HG03108 (cell line): ENCODE measurements around the gene RBM42.
A peak's percentile ranks its signal among the peaks of the same experiment; 100 is the strongest.
"Not testable (repeated sequence)": the region's sequence is repeated elsewhere in the genome, so short reads cannot be mapped to it uniquely, and the experiment has no call there.

Source experiments
- ATAC-seq: cut with Tn5 transposase; IDR thresholded peaks from one replicate; pipeline ENCODE4 v1.9.1; 2021; ENCODE audit warnings: moderate library complexity; ENCODE audit not compliant: unreplicated experiment

The RBM42 gene, protein sequence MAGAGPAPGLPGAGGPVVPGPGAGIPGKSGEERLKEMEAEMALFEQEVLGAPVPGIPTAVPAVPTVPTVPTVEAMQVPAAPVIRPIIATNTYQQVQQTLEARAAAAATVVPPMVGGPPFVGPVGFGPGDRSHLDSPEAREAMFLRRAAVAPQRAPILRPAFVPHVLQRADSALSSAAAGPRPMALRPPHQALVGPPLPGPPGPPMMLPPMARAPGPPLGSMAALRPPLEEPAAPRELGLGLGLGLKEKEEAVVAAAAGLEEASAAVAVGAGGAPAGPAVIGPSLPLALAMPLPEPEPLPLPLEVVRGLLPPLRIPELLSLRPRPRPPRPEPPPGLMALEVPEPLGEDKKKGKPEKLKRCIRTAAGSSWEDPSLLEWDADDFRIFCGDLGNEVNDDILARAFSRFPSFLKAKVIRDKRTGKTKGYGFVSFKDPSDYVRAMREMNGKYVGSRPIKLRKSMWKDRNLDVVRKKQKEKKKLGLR

DNA sequence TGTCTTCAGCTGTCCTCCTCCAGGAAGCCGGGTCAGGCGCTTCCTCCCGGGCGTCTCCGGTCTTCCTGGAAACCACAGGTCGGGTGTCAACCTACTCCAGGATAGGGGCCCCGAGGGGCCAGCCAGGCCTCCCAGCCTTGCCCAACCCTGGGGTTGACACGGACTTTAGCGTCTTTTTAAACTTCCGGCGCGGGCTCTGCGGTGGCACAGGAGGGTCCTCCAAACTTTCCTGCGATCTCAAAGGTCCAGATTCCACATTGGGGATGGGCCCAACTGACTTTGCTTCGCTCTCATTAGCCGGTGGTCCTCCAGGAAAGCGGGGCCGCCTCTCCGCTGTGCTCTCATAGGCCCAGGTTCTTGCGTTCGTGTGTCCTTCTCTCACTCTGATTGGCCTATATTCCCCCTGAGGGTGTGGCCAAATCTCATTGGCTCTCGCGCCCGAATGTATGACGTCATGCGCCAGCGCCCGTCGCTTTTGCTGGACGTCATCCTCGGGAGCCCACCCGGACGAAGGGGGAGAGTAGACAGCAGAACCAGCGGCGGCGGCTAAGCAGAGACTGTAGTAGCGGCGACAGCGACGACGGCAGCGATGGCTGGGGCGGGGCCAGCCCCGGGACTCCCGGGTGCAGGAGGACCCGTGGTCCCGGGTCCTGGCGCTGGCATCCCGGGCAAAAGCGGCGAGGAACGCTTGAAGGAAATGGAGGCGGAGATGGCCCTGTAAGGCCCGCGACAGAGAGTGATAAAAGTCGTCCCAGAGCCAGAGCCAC, at the start of gene RBM42:
Gene RBM42, plus strand, starts transcription at position 472 of the 767 bp plus-strand sequence. Its CDS starts 118 bp downstream, at position 590.
- peak; percentile 97 for ATAC-seq

DNA sequence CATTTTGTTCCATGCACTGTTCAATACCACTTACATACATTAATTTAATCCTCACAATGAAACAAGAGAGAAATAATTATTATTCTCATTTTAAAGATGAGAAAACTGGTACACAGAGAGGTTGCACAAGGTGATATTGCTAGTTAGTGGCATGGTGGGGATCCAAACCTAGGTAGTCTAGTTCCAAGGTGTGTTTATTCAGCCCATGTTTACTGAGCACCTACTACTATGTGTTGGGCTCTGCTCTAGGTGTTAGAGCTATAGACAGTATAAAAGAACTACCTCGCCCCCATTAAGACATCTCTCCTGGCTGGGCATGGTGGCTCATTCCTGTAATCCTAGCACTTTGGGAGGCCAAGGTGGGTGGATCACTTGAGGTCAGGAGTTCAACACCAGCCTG, 46.1 kb upstream of the RBM42 start:
- no peak for ATAC-seq

DNA sequence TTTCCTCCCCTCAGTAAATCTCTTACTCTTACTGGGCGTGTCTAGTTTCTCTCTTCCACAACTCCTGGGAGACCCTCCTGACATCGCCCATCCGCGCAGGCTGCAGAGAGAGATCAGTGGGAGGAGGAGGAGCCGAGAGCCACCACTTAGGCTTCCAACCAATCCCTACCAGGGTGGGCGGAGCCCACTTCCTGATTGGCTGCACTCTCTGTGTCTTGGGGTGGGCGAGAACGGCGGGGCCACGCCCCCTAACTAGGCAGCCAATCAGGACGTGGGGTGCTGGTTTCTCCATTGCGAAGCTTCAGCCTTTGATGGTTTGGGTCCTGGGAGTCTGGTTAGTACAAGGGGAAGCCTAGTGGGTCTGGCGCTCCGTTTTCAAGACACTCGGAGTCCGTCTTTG, 43.0 kb upstream of the RBM42 start, which contains the start of gene PMIS2:
Gene PMIS2, plus strand, starts transcription at position 326 of the 400 bp plus-strand sequence. CDS start 87 bp downstream, outside the sequence.
- ATAC-seq: no peak

DNA sequence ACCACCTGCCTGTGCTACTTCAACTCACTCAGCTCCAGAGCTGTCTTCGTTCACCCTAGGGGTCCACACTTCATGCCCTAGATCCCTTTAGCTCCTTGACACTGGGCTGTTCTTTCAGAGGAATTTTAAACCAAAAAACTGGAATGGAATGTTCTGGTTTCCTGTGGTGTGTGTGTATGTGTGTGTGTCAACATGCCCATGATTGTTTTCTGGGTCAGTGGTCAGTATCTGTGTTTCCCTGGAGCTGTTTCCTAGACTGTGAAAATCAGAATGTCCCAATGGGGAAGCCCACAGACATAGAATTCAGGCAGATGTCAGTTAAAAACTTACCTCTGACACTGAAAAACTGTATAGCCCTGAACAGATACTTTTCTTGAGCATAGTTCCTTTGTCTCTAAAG, 41.5 kb upstream of the RBM42 start:
- no peak for ATAC-seq

DNA sequence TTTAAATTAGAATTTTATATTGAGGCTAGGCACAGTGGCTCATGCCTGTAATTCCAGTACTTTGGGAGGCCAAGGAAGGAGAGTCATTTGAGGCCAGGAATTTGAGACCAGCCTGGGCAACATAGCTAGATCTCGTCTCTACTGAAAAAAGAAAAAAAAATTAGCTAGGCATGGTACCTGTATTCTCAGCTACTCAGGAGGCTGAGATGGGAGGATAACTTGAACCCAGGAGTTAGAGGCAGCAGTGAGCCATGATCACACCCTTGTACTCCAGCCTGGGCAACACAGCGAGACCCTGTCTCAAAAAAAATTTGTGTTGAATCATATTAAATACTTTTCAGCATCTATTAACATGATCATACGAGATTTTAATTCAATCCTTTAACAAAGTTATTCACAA, 38.0 kb upstream of the RBM42 start:
- no peak for ATAC-seq

DNA sequence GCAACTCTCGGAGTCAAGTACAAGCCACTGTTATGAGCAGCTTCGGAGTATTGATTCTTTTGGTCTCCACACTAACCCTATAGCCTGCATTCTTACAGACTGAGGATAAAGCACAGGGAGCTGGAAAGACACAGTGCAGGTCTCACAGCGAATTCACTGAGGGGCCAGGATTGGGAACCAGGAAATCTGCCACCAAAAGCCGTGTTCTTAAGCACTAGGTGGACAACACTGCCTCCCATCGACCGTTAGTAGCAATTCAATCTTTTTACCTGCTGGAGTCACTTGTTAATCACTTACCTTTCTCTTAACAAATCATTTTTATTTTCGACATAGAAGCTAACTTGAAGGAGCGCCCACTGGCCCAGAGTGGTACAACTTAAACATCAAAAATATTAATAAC, 36.6 kb upstream of the RBM42 start:
- no peak for ATAC-seq

DNA sequence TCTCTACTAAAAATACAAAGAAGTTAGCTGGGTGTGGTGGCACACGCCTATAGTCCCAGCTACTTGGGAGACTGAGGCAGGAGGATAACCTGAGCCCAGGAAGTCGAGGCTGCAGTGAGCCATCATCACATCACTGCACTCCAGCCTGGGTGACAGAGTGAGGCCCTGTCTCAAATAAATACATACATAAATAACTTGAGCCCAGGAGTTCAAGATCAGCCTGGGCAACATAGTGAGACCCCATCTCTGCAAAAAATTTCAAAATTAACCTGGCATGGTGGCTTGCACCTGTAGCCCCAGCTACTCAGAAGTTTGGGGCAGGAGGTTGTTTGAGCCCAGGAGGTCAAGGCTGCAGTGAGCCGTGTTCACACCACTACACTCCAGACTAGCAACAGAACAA, 33.8 kb upstream of the RBM42 start:
- ATAC-seq: not testable (repeated sequence)

DNA sequence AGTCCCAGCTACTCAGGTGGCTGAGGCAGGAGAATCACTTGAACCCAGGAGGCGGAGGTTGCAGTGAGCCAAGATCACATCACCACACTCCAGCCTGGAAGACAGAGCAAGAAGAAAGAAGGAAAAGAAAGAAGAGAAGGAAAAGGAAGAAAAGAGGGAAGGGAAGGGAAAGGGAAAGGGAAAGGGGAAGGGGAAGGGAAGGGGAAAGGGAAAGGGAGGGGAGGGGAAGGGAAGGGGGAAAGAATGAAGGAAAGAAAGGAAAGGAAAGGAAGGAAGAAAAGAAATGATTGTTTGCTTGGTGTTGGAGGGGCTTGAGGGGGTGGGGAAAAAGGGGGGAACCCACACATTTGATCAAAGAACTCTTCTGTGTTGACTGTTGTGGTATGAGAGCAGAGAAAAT, 32.9 kb upstream of the RBM42 start:
- ATAC-seq: no peak

DNA sequence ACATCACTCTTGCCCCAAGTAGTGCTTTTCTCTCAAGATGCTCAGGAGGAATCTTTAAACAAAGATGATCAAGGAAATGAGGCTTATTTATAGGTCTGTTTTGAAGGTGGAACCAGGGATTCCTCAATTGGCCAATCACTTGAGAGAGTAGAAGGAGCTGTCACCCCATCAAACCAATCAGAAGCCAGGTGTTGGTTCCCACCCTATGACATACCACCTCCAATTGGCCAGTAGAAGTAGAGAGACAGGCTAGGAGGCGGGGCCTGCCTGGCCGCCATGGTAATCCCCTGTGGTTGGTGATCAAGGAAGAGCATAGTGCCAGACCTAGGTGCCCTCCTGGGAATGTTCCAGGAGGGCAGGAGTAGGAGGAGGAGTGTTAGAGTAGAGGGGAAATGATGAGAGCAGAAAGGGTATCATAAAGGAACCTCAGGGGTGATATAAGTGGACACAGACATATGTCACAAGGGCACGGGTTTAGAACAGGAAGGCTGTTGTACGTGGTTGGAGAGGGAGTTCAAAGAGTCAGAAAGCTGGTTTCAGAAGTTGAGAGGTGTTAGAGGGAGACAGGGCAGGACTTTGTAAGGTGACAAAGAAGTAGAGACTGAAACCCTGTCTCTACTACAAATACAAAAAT, 32.4 kb upstream of the RBM42 start:
- peak; percentile 45 for ATAC-seq

DNA sequence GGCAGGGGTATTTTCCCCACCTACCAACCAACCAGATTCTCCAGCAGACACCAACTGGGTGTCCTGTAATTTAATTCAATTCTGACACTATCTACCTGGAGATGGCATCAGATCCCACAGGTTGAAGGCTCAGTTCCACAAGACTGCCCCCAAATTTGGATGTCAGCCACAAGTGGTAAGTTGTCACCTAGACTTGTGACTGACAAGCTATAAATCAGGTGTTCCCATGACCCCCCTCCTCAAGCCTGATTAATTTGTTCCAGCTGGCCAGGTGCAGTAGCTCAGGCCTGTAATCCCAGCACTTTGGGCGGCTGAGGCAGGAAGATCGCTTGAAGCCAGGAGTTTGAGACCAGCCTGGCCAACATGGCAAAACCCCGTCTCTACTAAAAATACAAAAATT, 26.9 kb upstream of the RBM42 start:
- no peak for ATAC-seq

DNA sequence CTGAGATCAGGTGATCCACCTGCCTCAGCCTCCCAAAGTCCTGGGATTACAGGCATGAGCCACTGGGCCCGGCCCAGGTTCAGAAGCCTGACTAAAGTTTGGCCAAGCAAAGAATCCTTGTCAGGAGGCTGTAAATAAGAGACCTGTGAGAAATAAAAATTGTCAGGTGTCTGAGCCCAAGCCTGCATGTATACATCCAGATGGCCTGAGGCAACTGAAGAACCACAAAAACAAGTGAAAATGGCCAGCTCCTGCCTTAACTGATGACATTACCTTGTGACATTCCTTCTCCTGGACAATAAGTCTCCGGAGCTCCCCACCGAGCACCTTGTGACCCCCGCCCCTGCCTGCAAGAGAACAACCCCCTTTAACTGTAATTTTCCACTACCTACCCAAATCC, 24.4 kb upstream of the RBM42 start:
- ATAC-seq: not testable (repeated sequence)

DNA sequence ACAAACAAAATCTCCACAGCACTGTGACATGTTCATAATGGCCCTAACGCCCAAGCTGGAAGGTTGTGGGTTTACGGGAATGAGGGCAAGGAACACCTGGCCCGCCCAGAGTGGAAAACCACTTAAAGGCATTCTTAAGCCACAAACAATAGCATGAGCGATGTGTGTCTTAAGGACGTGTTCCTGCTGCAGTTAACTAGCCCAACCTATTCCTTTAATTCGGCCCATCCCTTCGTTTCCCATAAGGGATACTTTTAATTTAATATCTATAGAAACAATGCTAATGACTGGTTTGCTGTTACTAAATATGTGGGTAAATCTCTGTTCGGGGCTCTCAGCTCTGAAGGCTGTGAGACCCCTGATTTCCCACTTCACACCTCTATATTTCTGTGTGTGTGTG, 21.7 kb upstream of the RBM42 start:
- ATAC-seq: not testable (repeated sequence)

DNA sequence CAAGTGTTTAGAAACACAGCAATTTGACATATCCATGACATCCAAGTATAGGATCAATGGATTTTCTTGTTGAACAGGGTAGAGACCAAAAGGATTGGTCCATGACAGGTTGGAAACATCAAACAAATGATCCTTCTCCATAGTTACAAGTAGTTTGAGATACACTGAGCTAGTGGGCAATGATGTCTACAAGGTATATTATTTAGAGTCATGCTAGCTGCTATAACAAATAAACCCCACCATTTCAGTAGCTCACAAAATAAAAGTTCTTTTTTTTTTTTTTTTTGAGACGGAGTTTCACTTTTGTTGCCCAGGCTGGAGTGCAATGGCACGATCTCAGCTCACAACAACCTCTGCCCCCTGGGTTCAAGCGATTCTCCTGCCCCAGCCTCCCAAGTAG, 21.2 kb upstream of the RBM42 start:
- no peak for ATAC-seq

DNA sequence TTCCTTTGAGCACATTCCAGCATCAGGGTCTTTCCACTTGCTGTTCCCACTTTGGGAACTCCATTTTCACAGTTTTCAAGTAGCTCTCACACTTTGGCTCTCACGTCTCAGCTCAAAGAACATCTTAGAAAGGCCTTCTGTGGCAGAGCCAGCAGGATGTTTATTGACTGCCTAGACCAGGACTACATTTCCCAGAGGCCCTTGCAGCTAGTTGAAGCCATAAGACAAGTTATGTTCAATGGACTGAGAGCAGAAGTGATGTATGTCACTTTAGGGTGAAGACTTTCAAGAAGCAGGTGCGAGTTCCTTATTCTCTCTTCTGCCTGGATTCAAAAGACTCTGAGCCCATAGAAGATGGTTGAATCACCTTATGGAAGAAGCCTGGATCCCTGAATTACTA, 20.6 kb upstream of the RBM42 start:
- ATAC-seq: no peak

DNA sequence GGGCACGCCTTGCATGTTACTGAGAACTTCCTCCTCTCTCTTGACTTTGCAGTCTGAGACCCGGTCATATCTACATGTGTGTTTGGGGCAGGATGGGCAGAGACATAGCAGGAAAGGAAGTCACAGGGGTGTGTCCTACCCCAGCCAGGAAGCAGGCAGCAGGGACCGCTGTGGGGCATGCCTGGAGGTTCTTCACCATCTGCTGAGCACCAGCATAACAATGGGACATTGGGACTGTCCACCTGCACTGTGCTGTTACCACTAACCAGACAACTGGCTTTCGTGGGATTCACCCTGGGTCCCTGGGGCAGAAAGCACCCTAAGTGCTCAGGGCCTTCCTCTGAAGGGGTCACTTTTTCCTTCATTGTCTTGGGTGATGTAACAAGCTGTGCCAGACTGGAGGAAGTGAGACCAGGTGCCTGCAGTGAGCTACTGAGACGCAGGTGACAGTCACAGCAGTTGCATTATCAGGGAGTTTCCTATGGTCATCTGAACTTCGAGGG, 18.9 kb upstream of the RBM42 start:
- ATAC-seq: peak; percentile 46

DNA sequence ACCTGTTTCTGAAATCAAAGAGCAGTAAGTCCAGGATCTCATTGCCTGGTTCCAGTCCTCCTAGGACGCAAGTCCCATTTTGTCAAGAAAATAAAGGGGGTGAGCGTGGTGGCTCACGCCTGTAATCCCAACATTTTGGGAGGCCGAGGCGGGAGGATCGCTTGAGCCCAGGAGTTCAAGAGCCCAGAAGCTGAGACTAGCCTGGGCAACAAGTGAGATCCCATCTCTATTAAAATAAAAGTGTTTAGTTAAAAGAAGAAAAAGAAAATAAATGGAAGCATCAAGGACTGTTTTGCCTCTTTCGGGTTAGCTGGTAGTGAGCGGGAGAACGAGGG, 16.6 kb upstream of the RBM42 start:
- no peak for ATAC-seq

DNA sequence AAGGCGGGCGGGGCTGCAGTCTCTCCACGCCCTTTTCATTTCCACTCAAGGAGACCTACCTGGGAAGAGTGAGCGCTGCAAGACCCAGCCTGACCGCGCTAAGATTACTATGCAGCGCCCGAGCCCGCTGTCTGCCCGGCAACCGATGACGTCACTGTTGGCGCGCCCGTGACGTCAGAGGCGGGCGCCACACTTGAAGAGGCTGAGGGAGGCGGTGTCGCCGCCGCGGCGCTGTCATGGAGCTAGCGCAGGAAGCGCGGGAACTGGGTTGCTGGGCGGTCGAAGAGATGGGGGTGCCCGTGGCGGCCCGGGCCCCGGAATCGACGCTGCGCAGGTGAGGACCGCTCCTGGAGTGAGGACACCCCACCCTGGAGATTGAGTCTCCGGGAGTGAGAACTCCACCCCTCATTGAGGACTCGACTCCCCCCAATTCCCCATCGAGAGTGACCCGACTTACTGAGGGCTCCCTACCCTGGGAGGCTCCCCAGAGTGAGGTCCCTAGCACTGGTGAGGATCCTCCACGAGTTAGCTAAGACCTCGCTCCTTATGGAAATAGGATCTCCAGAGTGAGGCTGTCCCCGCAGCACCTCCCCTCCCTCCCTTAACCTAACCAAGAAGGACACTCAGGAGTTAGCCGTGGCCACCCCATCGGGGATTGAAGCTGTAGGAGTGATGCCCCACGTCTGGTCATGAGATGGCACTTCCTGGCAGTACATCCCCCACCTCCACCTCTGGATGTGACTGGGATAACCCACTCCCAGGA, 16.1 kb upstream of the RBM42 start, which contains the start of gene HAUS5:
Gene HAUS5, plus strand, starts transcription at position 177 of the 763 bp plus-strand sequence. Its CDS starts 60 bp downstream, at position 237.
- peak; percentile 68 for ATAC-seq

DNA sequence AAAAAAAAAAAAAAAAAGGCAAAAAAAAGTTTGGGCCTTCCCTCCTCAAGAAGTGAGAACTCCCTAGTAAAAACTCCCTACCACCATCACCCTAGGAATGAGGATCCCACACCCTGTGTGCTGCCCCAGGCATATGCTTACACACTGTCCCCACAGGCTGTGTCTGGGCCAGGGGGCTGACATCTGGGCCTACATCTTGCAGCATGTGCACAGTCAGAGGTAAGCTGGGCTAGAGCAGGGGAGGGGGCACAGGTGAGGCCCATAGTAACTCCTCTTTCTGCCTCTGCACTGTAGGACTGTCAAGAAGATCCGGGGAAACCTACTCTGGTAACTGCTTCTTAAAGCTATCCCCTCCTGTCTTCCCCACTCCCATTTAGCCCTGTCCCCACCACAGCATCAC, 15.3 kb upstream of the RBM42 start:
- no peak for ATAC-seq

DNA sequence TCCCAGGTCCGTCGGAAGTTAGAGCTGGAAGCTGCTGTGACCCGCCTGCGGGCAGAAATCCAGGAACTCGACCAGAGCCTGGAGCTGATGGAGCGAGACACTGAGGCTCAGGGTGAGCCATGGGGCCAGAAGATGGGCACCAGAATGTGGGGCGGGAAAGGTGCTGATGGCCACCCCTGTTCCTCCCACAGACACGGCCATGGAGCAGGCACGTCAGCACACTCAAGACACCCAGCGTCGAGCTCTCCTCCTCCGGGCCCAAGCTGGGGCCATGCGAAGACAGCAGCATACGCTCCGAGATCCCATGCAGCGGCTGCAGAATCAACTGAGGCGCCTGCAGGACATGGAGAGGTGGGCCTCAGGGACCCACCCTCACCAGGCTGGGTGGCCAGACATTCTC, 13.8 kb upstream of the RBM42 start:
- no peak for ATAC-seq

DNA sequence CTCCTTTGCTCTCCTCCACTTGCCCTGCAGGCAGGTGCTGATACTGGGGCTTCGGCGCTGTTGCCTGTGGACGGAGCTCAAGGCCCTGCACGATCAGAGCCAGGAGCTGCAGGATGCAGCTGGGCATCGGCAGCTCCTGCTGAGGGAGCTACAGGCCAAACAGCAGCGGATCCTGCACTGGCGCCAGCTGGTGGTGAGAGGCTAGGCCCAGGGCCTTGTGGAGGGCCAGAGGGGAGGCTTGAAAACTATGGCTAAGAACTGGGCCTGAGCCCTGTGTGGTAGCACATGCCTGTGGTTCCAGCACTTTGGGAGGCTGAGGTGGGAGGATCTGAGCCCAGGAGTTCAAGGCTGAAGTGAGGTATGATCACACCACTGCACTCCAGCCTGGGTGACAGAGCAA, 10.0 kb upstream of the RBM42 start:
- no peak for ATAC-seq
